HG02885 (cell line): ENCODE data around the gene RAB31.
"Not testable (repeated sequence)": the region's sequence is repeated elsewhere in the genome, so short reads cannot be mapped to it uniquely, and the experiment has no call there.

Source experiments
- ATAC-seq: cut with Tn5 transposase; IDR thresholded peaks from one replicate; pipeline ENCODE4 v1.9.1; 2021; ENCODE audit warnings: mild to moderate bottlenecking; ENCODE audit not compliant: unreplicated experiment, poor library complexity

The RAB31 gene

DNA sequence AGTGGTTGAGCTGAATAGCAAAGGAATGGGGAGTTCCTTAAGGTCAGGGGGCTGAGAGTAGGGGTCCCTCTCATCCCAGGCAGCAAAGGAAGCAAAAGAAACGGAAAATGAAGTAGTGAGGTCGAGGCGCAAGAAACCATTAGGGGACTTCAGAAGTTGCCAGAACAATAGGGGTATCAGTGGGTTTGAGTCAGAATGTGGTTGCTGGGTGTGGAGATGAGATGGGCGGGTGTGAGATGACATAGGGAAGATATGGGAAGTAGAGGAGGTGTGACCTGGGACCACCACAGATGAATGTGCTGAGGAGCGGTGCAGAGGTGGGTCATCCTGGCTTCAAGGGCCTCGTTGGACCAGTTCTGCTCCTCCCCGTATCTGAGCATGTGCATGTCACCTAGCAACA lies 192.6 kb downstream of the RAB31 start:
- no peak for ATAC-seq

DNA sequence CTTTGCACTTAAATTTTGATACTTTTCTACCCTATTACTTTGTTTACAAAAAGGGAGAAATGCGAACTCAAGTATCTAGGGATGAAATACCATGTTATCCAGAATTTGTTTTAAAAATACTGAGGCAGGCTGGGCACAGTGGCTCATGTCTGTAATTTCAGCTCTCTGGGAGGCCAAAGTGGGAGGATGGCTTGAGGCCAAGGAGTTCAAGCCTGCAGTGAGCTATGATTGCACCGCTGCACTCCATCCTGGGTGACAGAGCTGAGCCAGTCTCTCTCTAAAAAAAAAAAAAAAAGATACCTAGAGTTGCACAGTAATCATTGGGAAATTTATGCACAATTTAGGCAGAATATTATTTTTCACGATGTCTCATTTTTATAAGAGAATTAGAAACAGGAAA lies 193.3 kb downstream of the RAB31 start:
- no peak for ATAC-seq

DNA sequence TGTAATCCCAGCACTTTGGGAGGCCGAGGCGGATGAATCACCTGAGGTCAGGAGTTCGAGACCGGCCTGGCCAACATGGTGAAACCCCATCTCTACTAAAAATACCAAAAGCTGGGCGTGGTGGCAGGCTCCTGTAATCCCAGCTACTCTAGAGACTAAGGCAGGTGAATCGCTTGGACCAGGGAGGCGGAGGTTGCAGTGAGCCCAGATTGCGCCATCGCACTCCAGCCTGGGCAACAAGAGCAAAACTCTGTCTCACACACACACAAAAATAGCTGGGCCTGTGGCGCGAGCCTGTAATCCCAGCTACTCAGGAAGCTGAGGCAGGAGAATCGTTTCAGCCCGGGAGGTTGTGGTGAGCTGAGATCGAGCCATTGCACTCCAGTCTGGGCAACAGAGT lies 194.2 kb downstream of the RAB31 start:
- ATAC-seq = not testable (repeated sequence)

DNA sequence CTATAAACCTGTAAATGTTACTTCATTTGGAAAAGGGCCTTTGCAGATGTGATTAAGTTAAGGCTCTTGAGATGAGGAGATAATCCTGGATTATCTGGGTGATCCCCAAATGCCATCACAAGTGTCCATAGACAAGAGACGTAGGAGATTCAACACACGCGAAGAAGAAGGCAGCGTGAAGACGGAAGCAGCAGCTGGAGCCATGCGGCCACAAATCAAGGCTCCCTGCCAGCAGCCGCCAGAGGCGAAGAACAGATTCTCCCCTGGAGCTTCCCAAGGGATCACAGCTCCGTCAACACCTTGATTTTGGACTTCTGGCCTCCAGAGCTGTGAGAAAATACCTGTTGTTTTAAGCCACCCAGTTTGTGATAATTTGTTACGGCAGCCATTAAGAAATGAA lies 194.7 kb downstream of the RAB31 start:
- ATAC-seq = no peak

DNA sequence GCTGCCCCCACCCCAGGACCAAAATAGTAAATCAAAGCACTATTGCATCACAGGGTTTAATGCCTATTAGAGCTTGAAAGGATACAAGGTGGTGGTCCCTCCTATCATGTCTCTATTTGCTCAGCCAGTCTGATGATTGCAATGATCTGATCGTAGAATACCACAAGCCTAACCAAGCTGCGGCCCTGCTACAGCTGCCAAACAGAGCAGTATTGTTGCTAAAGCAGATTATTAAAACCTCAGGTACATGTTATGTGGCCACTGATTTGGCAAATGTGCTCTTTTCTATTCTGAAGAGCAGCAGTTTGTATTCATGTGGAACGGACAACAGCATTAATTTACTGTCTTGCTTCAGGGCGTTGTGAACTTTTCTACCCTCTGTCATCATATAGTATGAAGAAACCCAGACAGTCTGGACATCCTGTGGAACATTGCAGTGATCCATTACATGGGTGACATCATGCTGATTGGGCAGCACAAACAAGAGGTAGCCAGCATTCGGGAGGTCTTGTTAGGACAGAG lies 197.4 kb downstream of the RAB31 start:
- no peak for ATAC-seq

DNA sequence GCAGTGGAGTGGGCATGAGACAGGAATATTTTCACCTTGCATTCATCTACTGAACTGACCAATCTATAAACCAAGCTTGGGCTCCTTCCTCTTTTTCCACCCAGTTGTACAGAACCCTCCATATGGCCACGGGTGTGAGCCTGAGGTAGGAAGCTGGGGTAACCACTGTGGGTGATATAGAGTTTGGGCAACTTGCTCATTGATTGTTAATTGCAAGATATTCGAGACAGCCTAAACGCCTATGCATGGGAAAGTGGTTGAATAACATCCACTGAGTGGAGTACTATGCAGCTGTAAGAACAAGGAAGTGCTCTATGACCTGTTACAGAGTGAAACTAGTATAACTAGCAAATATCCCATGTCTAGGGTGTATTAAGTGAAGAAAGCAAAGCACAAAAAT lies 198.4 kb downstream of the RAB31 start:
- ATAC-seq = no peak

DNA sequence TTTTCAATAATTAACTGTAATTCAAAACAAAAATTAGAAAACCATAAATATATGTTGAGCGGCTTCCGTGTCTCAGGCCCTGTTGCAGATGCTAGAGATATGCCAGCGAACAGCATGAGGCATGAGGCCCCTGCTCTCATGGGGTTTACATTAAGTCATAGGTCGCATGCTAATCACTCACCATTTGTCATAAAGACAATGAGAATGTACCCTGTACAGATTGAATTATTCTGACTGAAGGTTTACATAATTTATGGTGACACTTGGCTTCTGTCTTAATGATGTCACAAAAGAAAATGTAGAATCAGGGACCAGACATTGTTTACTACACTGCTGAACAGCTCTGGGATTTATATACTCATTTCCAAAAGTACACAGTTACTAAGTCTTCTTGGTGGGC lies 199.8 kb downstream of the RAB31 start:
- no peak for ATAC-seq

DNA sequence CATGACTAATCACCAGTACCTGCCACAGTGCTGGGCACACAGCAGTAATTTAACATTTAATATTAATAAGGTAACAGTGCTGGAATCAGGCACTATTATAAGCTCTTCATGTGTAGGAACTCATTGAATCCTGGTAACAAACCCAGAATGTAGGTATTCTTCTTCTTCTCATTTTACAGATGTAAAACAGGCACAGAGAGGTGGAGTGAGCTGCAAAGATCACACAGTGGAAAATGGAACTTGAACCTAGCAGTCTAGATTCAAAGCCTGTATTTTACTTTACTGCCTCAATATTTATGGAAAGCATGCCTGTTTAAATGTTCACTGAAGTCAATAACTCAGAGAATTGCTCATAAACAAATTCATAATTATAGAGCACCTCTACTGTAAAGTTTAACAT lies 202.0 kb downstream of the RAB31 start:
- no peak for ATAC-seq

DNA sequence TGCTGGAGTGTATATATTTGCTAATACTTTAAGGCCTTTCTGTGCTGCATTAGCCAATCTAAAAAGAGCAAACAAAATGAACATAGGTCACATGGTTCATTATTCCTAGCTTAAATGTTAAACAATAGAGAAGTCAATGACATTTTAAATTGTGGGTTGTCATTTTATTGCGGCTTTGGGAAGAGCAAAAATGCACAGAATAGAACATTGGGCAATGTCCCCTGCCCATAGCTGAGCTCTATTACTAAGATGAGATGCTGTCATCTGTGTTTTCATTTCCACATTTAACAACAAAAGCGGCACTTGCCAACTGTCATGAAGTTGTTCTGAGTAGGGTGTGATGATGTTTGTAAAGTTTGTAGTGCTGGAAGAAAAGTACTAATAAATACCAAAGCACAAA lies 202.6 kb downstream of the RAB31 start:
- ATAC-seq = no peak

DNA sequence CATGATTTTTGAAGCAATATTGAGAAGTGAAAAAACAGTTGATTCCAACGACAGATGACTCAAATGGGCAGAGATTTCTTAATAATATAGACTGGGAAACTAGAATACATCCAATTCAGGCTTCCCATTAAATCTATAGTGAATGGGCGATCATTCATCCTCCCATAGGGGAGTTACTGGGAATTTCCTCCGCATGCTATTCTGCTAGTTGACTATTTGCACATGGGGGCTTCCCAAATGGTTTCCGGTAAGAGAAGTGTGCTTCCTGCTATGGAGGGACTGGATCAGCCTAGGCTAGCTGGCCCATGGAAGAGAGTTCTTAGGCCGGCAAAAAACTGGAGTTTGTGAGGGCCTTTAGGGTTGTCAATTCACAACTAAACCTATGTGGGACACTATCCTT lies 203.1 kb downstream of the RAB31 start:
- no peak for ATAC-seq
